Activated CD8-positive, alpha-beta memory T cell treated with anti-CD3 and anti-CD28 coated beads, Interleukin-2, amount 50 U/mL, for 1 hour (primary cell): ENCODE data around the gene SGO2.
"Not testable (repeated sequence)": the region's sequence is repeated elsewhere in the genome, so short reads cannot be mapped to it uniquely, and the experiment has no call there.

Experiments
- DNase-seq: peaks from one replicate; pipeline ENCODE4 v3.0.0-alpha.2; 2020; ENCODE audit errors: extremely low read depth

The SGO2 gene

DNA sequence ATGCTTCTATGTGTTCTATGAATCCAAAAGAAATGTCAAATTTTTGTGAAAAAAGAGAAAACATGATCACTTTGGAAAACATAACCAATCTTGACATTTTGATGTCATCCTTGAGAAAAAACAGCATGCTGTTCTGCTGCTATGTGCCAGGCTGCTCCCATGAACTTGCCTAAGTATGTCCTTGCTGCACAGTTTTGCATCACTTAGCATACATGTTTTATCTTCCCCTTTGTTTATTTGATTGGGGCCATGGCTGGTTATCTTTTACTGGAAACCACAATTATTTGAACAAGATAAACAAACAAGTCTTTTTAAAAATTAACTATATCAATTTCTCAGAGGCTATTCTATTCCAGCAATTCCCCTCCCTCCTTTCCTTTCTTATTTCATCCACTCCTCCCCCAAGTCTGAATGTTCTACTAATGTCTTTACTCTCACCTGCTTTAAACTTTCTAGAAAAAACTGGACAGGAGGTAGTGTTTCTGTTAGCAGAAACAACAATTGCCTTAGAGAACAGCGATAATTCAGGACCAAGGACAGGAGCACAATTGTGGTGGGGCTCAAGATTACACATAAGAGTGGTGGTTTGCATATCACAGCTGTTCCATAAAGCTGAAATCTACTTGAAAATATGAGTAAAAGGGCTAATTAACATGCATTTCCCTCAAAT is 66.5 kb downstream of the SGO2 start:
- DNase-seq: no peak

DNA sequence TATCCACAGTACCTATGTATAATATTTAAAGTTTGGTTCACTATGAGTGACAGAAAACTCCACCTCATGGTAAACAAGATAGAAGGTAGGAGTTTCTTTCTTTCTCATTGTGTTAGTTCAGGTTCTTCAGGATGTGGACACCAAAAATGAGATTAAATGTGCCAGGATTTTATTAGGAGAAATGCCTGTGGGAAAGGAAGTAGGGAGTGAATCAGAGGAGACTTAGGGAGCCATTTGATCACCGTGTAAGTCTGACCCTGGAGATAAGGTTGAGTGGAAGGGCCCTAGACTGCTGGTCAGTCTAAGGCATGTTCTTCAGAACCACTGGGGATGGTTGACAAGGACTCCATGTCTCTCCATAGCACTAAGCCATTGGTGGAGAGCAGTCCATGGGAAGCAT is 67.9 kb downstream of the SGO2 start:
- DNase-seq: no peak

DNA sequence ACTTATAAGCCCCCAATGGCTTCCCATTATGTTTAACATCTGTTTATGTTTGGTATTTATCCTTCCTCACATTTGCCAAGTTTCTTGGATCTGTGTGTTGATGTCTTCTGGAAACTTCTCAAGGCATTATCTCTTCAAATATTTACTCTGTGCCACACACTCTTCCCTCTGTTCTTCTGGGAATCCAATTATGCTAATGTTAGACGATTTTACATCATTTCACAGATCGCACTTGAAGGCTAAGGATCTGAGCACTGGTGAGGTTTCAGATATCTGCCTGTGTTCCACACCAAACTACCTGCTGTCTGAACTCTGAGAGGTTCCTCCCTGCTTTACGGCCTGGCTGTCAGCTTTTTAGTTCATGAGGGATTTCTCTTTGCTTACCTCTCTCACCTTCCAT is 69.9 kb downstream of the SGO2 start:
- DNase-seq: no peak

DNA sequence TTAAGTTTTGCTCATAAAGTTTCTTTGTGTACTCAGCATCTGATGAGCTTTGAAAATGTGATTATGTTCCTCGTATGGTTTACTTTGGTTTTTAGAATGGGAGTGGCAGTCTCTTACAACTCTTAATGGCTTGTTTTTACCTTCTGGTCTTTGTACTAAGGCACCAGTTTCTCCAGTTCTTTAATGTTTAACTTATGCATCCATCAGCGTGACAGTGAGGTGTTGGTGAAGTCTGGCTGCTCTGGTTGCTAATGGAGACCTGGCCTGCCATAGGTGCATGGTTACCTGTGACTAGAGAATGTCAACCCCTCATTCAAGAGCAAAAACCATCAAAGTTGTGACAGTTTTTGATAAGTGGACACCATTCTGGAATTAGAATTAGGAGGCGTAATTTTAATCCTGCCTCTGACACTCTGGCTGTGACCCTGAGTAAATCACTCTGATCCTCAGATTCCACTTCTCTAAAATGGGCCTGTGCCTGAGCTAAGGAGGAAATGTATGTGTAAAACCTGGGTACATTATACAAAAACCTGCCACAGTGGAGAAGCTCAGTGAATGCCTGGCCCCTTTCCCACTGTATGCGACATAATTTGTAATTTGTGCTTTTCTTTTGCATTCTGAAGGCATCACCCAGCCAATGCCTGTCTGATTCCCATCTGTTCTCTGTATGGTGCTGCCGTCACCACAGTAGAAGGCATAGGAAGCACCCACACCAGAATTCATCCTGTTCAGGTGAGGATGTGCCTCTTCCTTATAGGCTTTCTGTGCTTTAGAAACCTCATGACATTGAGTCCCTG is 71.0 kb downstream of the SGO2 start:
- no peak for DNase-seq

DNA sequence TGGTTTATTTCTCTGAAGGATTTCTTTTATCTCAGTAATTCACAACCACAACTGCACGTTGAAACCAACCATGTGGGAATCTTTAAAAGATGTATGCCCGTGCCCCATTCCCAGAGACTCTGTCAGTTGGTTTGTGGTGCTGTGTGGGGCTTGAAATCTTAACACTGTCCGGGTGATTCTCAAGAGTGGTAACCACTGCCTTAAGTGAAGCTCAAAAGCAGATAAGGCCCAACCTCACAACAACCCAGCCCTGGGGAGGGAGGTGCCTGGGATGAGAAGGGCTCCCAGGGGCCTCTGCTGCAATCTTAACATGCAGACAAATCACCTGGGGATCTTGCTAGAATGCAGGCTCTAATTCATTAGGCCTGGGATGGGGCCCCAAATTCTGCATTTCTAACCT is 73.2 kb downstream of the SGO2 start:
- no peak for DNase-seq

DNA sequence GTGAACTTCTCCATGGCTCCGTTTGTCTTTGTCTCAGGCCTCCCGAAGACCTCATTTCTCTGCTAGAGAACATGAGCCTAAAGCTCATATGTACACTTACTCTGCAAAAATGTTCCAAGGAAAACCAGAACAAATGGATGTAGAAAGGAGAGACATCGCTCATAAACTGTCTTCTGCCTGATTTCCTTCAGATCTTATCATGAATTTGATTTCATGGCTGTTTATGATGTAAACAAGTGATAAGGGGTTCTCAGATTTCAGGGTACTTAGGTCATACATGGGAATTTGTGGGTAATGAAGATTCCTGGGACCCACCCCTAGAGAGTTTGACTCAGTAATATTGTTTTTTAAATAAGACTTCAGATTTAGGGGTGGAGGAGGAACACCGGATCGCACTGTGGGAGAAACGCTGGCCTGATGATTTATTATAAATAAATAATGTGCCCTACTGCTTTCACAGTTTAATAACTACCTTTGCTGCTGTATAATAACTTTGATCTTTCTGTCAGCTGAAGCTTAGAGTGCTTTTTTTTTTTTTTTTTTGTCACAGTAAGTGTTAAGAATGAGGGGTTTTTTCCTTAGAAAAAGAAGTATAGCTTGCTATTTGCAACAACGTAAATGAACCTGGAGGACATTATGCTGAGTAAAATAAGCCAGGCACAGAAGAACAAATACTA is 74.7 kb downstream of the SGO2 start:
- no peak for DNase-seq

DNA sequence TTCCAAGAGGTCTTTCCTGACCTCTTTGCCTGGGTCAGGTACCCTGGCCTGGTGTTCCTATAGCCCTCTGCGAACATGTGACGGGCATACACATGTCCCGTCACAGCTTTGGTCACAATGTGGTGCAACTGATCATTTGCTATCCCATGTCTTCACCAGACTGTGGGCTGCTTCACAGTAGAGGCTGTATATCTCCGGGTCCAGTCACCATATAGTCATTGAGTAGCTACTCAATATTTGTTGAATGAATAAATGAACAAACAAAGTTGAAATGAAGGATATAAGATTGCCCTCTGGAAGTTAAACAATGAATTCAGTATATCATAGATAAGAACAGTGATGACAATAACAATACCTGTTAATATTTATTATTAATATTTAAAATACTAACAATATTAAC is 76.6 kb downstream of the SGO2 start:
- no peak for DNase-seq

DNA sequence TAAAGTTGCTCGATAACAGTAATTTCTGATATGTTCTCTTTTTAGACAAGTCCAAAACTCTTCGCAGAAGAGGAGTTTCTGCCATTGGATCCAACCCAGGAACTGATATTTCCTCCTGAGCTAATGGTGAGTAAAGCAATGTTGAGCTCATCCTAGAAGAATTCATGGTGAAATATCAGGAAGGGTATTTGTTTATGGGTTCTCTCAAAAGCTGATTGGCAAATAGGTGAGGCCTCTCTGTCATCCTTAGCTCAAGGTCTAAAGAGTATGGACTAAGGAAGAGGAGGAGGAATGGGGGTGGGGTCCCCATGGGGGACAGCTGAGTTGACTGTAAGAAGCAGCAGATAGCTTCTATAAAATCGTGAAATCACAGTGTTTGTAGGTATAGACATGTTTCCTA is 78.0 kb downstream of the SGO2 start:
- DNase-seq: no peak

DNA sequence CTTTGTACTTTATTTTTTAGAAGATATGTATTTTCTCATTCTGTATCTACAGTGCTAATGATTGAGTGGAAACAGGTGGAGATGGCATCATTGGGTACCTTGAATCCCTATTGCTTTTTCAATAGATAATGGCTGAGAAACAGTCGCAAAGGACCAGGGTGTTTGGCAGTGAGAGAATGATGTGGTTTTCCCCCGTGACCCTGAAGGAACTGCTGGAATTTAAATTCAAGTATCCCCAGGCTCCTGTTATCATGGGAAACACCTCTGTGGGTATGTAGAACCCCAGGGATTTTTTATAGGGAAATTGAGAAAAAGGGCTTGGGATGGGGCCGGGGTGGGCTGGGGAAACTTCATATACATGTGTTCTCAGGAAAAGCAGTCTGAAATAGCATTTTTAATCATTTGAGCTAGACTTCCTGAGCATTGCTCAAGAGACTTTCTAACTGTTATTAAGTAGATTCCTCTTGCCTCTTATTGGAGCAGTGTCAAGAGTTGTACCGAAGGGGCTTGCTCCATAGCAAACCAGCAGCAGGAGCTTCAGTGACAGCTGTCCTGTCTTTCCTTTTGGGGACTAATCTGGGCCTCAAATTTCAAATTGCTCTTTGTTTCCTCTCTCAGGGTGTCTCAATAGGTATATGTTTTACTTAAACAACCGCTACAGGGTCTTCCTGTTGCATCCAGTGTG is 78.7 kb downstream of the SGO2 start:
- no peak for DNase-seq

DNA sequence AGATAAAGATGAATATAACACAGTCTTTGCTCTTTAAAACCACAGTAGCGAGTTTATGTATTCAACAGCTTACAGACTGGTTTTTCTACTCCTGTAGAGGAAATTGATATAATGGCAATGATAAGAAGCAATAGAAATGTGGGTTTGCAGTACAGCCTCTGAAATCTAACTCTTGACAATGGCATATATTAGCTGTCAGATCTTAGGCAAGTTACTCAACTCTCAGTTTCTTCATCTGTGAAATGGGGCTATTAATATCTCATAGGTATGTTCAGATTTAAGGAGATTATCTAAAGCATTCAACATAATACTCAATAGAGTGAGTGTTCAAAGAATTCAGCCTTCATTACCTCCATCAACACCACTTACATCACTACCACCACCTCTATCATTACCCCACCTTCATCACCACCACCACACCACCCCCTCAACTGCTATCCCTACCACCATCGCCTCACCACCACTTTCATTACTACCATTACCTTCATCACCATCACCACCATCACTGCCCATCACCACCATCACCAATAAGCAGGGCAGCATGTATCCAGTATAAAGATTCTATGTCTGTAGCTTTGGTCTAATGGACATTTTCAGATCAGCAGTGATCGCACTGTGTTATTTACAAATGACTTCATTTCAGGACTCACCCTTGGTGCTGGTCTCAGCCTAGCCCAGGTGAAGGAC is 82.5 kb downstream of the SGO2 start:
- DNase-seq: no peak

DNA sequence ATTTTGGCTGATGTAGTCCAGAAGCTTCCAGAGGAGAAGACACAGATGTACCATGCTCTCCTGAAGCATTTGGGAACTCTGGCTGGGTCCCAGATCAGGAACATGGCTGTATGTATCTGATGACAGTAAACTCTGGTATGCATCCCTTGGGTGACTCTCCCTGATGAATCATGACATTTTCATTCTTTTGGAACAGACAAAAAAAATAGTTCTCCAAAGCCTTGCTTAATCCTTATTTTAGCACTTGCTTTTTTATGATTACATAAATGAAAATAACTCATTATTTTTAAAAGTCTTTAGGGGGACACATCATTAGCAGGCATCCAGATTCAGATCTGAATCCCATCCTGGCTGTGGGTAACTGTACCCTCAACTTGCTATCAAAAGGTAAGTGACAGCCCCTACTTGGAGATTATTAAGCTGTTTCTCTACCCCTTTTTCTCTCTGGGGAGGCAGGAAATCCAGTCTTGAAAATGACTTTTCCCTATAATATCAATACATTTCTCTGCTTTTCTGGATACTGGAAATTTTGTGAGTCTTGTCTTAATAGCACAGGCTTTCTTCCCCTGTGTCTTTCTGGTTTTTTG is 83.1 kb downstream of the SGO2 start:
- DNase-seq: no peak

DNA sequence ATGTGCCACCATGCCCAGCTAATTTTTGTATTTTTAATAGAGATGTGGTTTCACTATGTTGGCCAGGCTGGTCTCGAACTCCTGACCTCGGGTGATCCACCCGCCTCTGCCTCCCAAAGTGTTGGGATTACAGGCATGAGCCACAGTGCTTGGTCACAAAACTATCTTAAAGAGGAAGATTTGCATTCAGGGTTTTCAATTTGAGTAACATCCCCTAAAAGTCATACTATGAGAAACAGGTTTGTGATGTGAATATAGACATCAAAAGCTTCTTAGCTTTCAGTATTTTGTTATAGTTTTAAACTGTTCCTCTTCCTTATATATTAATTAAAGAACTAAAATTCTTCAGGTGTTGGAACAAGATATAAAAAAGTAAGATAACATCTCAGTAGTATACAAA is 84.2 kb downstream of the SGO2 start:
- DNase-seq: not testable (repeated sequence)

DNA sequence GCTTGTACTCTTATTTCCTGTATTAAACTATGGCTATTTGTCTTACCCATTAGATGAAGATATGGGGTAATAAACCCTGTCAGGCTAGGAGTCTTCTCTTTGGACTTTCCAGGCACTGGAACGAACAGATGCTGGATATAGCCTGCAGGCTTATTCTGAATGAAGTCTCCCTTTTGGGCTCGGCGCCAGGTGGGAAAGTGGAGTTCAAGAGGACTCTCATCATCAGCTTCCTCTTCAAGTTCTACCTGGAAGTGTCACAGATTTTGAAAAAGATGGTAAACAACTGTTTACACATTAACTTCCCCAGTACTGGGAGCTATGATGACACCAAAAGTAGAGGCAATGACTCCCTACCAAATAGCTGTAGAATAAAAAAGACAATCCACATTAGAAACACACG is 87.7 kb downstream of the SGO2 start:
- DNase-seq: no peak

DNA sequence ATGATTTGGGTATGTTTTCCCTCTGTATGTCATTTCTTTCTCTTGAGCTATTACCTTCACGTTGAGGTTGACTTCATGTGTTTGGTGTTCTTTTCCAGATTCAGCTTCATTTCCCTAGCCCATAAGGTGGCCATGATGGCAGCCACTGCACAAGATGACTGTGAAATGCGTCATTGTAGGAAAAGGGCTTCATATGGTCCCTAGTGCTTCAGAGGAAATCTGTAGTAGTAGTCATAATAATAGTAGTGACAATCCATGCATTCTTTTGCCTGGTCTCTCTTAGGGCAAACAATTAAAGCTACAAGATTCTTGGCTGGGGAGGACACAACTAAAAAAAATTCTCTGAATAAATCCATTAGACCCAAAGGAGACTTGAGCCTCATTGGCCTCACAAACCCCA is 88.2 kb downstream of the SGO2 start:
- no peak for DNase-seq

DNA sequence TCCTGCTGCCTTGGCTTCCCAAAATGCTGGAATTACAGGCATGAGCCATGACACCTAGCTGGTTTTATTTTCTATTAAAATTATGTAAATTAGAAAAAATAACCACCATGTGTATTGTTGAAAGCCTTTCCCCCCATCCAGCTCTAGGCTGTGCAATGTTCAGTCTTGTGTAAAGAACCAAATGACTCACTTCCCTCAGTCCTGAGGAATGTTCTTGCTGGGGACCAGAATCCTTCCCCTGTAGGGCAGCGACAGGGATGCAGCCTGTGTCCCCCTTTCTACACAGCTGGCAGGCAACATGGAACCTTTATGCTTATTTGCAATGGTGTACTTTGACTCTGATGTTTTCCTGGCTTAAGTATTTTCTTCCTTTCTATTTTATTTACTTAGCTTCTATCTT is 89.2 kb downstream of the SGO2 start:
- DNase-seq: no peak

DNA sequence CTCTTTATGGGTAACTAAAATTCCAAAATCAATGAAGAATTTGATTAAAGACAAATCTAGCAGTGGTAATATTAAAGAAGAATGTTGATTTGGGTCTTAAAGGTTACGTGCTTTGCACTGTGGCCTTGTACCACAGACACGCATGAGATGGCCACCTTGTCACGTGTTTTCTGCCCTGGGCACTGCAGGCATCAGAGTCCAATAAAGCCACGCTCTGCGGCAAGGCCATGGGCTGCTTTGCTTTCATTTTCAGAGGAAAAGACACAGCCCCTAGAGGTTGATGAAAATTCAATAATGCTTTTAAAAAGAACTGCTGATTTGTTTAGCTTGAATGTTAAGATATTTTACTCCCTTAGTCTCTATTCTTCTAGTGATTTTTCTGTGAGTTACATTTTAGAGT is 90.2 kb downstream of the SGO2 start:
- DNase-seq: no peak

DNA sequence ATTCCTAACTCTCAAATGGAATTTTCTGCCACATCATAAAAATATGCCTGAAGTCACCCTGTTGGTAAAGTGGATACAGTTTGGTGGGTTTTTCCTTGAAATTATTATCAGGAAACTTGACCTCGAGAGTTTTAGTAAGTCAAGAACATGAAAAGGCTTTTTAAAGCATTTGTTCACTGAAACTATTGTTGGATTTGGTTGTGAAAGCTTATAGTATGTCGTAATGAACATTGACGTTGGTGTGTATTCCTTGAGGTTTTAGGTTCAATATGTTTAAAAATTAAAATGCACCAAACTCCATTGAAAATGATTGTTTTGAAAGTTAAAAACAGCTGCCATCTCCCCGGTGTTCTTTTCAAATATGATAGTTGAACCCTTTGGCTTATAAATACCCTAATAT is 90.6 kb downstream of the SGO2 start:
- DNase-seq: no peak

DNA sequence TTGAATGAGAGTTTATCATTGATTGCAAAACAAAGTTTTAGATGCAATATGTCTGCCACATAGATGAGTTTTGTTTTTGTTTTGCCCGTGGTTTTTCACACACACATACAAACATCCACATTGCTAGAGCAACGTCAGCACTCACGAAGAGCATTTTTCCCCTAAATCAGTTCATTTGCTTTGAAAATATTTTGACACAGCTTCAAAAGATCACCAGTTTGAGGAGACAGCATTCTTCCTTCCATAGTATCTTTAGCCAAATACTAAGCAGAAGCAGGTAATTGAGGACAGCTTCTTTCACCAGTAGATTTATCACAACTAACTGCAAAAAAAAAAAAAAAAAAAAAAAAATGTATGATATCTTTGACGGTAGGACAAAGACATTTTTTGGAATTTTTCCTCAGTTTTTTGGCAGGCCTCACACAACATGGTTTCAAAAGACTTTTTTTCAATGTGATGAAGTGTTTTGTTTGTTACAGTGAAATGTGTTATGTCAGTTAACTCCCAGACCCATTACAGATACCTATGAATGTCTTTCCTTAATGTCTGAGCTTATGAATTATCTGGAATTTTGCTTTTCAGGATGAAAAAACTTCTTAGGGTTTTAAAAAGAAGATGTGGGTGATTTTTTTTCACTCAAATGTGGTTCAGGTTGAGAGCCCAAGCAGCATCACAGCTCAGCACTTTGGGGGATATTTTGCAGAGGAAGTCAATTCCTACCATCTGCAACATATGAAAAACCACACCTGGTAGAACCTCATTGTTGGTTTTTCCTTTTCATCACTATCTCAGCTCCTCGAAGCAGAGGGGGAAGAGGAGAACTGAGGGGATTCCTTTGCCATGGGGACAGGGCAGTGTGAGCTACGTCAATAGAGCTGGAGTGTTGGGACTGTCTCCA is 91.4 kb downstream of the SGO2 start:
- DNase-seq: no peak

DNA sequence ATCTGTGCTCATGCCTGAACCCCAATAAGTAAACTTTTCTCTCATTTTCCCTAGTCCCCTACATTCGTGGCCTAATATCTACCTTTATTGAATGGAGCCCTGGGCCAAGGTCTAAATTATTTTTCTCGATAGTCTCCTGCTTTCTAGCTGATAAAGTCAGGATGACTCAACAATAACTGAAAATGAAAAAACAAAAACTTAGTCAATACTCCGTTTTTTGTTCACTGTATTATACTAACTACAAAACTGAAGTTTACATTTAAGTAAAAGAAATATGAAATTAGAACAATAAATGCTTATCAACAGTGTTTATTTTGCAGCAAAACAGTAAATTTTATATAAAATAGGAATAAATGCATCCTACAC is 92.0 kb downstream of the SGO2 start:
- no peak for DNase-seq

DNA sequence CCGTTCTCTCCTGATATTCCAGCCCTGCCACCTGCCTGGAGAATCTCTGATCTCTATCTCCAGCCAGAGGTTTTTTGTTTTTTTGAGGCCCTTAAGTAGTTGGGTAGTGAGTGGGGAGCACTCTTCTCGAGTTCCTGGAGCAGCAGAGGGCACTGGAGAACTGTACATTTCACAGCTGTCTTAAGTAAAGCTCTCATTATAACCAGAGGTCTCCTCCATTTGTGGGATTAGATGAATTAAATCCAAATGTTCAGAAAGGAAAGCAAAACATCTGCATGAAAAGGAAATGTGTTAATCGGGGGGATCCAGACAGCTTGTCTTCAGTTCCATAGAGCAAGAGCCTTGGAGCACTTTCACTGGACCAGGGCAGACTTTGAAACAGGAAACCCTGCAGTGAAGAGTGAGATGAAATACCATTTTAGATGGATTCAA is 92.6 kb downstream of the SGO2 start:
- no peak for DNase-seq

DNA sequence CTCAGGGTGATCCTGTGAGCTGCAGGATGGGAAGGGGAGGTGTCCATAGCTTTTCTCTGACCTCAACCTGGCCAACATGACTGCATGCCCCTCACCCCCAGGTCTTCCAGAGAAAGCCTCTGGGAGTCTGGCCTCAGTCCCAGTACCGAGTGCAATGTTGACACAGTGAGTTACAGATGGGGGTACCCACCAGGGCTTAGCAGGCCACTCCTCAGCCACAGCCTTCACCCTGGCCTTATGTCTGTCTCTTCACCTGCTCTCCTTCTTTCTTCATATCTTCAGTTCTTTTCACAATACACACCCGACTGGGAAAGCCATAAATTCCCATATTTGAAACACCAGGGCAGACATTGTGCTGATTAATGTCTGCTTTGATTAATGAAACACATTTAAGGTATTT is 93.3 kb downstream of the SGO2 start:
- no peak for DNase-seq
